HL-60 (cell line): ENCODE results near the gene GRIFIN.

ENCODE experiments used
- POLR2AphosphoS5 ChIP-seq: IDR thresholded peaks from 2 replicates; pipeline ENCODE4 v1.6.1; 2012; ENCODE audit warnings: low read depth
- SPI1 ChIP-seq: IDR thresholded peaks from 2 replicates; pipeline ENCODE4 v1.6.1; 2012; ENCODE audit warnings: low read depth, mild to moderate bottlenecking, borderline replicate concordance
- TF ChIP-seq, protein P1 (sequence below): IDR thresholded peaks from one replicate; pipeline ENCODE4 v1.5.1; 2011; ENCODE audit warnings: low read length, control low read depth, inconsistent platforms; ENCODE audit not compliant: insufficient read depth
- TF ChIP-seq, protein P2 (sequence below): IDR thresholded peaks from 2 replicates; pipeline ENCODE4 v1.6.1; 2012; ENCODE audit warnings: low read depth; ENCODE audit not compliant: insufficient replicate concordance

DNA sequence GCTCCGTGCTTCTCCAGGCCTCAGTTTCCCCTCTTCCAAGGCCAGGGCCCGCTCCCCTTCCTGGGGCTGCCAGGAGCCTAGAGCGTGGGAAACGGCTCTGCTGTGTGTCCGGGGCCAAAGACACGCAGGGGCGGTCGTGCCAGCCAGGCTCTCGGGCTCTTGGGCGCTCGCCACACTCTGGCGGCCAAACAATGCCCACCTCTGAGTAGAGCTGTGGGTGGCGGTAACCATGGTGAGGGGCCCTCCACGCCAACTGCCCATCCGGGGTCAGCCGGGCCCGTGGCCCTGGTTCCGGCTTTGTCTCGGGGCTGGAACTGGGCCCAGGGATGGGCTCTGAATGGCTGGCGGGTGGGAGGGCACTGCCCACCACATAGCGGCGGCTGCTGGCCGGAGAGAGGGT, 16.0 kb downstream of the GRIFIN start:
- TF ChIP-seq, protein P1, sequence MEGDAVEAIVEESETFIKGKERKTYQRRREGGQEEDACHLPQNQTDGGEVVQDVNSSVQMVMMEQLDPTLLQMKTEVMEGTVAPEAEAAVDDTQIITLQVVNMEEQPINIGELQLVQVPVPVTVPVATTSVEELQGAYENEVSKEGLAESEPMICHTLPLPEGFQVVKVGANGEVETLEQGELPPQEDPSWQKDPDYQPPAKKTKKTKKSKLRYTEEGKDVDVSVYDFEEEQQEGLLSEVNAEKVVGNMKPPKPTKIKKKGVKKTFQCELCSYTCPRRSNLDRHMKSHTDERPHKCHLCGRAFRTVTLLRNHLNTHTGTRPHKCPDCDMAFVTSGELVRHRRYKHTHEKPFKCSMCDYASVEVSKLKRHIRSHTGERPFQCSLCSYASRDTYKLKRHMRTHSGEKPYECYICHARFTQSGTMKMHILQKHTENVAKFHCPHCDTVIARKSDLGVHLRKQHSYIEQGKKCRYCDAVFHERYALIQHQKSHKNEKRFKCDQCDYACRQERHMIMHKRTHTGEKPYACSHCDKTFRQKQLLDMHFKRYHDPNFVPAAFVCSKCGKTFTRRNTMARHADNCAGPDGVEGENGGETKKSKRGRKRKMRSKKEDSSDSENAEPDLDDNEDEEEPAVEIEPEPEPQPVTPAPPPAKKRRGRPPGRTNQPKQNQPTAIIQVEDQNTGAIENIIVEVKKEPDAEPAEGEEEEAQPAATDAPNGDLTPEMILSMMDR: no peak
- TF ChIP-seq POLR2AphosphoS5: no peak
- TF ChIP-seq, protein P2, sequence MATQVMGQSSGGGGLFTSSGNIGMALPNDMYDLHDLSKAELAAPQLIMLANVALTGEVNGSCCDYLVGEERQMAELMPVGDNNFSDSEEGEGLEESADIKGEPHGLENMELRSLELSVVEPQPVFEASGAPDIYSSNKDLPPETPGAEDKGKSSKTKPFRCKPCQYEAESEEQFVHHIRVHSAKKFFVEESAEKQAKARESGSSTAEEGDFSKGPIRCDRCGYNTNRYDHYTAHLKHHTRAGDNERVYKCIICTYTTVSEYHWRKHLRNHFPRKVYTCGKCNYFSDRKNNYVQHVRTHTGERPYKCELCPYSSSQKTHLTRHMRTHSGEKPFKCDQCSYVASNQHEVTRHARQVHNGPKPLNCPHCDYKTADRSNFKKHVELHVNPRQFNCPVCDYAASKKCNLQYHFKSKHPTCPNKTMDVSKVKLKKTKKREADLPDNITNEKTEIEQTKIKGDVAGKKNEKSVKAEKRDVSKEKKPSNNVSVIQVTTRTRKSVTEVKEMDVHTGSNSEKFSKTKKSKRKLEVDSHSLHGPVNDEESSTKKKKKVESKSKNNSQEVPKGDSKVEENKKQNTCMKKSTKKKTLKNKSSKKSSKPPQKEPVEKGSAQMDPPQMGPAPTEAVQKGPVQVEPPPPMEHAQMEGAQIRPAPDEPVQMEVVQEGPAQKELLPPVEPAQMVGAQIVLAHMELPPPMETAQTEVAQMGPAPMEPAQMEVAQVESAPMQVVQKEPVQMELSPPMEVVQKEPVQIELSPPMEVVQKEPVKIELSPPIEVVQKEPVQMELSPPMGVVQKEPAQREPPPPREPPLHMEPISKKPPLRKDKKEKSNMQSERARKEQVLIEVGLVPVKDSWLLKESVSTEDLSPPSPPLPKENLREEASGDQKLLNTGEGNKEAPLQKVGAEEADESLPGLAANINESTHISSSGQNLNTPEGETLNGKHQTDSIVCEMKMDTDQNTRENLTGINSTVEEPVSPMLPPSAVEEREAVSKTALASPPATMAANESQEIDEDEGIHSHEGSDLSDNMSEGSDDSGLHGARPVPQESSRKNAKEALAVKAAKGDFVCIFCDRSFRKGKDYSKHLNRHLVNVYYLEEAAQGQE: no peak
- no peak for TF ChIP-seq SPI1
